OCI-LY3 (cell line): ENCODE data around the gene EBI3.

Experiments
- EZH2phosphoT487 ChIP-seq: fragments of 200-600 bp; shearing (Covaris generic); IDR thresholded peaks from 2 replicates; pipeline ENCODE4 v1.6.1; 2018; ENCODE audit warnings: antibody characterized with exemption, mixed run types, low read depth
- TF ChIP-seq, protein P1 (sequence below): fragments of 200-600, 300-600 bp; sonication (generic); IDR thresholded peaks from 2 replicates; pipeline ENCODE4 v1.5.1; 2014; ENCODE audit warnings: antibody characterized with exemption, low read length, low read depth

DNA sequence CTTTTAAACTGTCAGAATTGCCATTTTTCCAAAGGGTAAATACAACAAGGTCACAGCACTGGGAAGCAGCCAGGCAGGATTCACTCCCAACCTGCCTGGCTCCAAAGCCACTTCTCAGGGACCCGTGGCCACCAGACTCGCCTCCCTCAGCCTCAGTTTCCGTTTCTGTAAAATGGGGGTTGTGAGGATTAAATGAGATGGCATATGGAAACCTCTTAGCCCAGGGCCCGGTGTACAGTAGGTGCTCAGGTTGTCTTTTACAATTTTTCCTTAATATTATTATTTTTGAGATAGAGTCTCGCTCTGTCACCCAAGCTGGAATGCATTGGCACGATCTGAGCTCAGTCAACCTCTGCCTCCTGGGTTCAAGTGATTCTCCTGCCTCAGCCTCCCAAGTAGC is 27.7 kb downstream of the EBI3 start:
- TF ChIP-seq EZH2phosphoT487 = no peak
- TF ChIP-seq, protein P1, sequence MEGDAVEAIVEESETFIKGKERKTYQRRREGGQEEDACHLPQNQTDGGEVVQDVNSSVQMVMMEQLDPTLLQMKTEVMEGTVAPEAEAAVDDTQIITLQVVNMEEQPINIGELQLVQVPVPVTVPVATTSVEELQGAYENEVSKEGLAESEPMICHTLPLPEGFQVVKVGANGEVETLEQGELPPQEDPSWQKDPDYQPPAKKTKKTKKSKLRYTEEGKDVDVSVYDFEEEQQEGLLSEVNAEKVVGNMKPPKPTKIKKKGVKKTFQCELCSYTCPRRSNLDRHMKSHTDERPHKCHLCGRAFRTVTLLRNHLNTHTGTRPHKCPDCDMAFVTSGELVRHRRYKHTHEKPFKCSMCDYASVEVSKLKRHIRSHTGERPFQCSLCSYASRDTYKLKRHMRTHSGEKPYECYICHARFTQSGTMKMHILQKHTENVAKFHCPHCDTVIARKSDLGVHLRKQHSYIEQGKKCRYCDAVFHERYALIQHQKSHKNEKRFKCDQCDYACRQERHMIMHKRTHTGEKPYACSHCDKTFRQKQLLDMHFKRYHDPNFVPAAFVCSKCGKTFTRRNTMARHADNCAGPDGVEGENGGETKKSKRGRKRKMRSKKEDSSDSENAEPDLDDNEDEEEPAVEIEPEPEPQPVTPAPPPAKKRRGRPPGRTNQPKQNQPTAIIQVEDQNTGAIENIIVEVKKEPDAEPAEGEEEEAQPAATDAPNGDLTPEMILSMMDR = no peak
